Activated CD8-positive, alpha-beta T cell treated with anti-CD3 and anti-CD28 coated beads for 36 hours (primary cell): Measurements from ENCODE around the gene LEPR. TPM values are rescaled to one million over a fixed set of nuclear protein-coding genes. Genes with fewer than 3 reads are reported as not detected.
A peak's percentile ranks its signal among the peaks of the same experiment; 100 is the strongest.

Source experiments
- ATAC-seq: fragments of 200-7000 bp; cut with Tn5 transposase; one replicate; pipeline ENCODE4 v1.10.0; 2021; ENCODE audit warnings: mild to moderate bottlenecking, moderate library complexity
- CTCF ChIA-PET: fragments of 350-600 bp; sonication (Branson Sonifier 250); formaldehyde crosslinking; loops from one replicate; lab custom pipeline; 2021; ENCODE audit warnings: antibody characterized with exemption; lab: Charles Lee
- POLR2A ChIA-PET: fragments of 350-600 bp; sonication (Branson Sonifier 250); formaldehyde crosslinking; loops from one replicate; lab custom pipeline; 2021; ENCODE audit warnings: antibody characterized with exemption; lab: Charles Lee
- DNase-seq: peaks from one replicate; pipeline ENCODE4 v3.0.0-alpha.2; 2020
- H3K27ac Mint-ChIP-seq: one replicate; pipeline ENCODE4 v1.8.0; 2021; ENCODE audit warnings: mild to moderate bottlenecking, mixed read lengths
- H3K27me3 Mint-ChIP-seq: one replicate; pipeline ENCODE4 v1.8.0; 2021; ENCODE audit warnings: mixed read lengths
- H3K36me3 Mint-ChIP-seq: one replicate; pipeline ENCODE4 v1.8.0; 2021; ENCODE audit warnings: low read depth, mixed read lengths
- H3K4me1 Mint-ChIP-seq: one replicate; pipeline ENCODE4 v1.8.0; 2021; ENCODE audit warnings: low read depth, mixed read lengths
- H3K4me3 Mint-ChIP-seq: one replicate; pipeline ENCODE4 v1.8.0; 2021; ENCODE audit warnings: mild to moderate bottlenecking, moderate library complexity, mixed read lengths
- H3K9me3 Mint-ChIP-seq: one replicate; pipeline ENCODE4 v1.8.0; 2021; ENCODE audit warnings: mixed read lengths
- intact Hi-C: fragments of 100-400 bp; cut with micrococcal nuclease; formaldehyde crosslinking; loops from one replicate; pipeline ENCODE4 v1.10.0; 2022
- total RNA-seq, 2 experiments: library from RNA; stranded (reverse); gene quantifications; one replicate each; pipeline ENCODE4 v1.2.3, GENCODE V29; 2021
- TF ChIP-seq, protein P1 (sequence below): fragments of 200-600 bp; IDR thresholded peaks from one replicate; pipeline ENCODE4 v1.8.0; 2022; ENCODE audit warnings: antibody characterized with exemption, mild to moderate bottlenecking

The LEPR gene
- total RNA-seq, 2 experiments from 2014 or later = 3.0 TPM

DNA sequence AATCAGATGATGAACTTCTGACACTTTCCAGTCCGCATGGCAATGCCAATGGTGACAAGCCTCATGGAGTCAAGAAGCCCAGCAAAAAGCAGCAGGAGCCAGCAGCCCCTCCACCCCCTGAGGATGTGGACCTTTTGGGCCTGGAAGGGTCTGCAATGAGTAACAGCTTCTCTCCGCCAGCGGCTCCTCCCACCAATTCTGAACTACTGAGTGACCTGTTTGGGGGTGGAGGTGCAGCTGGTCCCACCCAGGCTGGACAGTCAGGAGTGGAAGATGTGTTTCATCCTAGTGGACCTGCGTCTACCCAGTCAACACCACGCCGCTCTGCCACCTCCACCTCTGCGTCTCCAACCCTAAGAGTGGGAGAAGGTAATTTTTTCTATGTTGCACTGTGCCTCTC lies 28.0 kb upstream of the LEPR start:
- ChIA-PET CTCF (interaction anchor here (1.4 kb wide), 1 partner anchor 29 kb away, joined by 3 read pairs; no protein-coding TSS in a partner anchor), POLR2A (interaction anchor here (2.1 kb wide), 1 partner anchor 27 kb away, joined by 9 read pairs; the partner anchor contains the start of genes LEPR and LEPROT)
- no peak overlapping the region for H3K4me3 Mint-ChIP-seq
- intact Hi-C loops = no loop called here
- ATAC-seq (no peak), DNase-seq (no peak)
- peaks cover 2% of the 10 kb centered on the region for H3K36me3 Mint-ChIP-seq
- H3K27ac Mint-ChIP-seq = peak overlapping the region; percentile 64
- TF ChIP-seq, protein P1, sequence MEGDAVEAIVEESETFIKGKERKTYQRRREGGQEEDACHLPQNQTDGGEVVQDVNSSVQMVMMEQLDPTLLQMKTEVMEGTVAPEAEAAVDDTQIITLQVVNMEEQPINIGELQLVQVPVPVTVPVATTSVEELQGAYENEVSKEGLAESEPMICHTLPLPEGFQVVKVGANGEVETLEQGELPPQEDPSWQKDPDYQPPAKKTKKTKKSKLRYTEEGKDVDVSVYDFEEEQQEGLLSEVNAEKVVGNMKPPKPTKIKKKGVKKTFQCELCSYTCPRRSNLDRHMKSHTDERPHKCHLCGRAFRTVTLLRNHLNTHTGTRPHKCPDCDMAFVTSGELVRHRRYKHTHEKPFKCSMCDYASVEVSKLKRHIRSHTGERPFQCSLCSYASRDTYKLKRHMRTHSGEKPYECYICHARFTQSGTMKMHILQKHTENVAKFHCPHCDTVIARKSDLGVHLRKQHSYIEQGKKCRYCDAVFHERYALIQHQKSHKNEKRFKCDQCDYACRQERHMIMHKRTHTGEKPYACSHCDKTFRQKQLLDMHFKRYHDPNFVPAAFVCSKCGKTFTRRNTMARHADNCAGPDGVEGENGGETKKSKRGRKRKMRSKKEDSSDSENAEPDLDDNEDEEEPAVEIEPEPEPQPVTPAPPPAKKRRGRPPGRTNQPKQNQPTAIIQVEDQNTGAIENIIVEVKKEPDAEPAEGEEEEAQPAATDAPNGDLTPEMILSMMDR = no peak
- no peaks in the 10 kb centered on the region for H3K27me3 Mint-ChIP-seq
- H3K9me3 Mint-ChIP-seq = no peaks in the 10 kb centered on the region
- H3K4me1 Mint-ChIP-seq = peaks cover 50% of the 10 kb centered on the region

DNA sequence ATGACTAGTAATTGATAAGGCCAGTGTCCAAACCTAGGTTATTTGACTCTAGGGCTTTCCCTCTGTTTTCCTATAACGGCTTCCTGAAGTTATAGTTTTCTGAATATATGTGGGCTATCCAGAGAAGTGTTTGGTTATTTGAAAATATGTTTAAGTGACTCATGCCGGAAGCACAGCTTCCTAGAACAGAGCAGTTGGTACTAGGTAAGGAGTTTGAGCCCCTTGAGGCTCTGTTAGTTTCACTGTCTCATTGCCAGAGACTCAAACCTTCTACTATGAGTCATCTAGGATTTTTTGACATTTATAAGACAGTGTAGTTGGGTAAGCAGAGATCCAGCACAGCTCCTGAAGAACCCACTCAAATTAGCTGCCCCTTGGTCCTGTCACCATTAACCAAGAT lies 27.1 kb upstream of the LEPR start:
- Mint-ChIP-seq H3K4me1 (peaks cover 55% of the 10 kb centered on the region), H3K36me3 (peaks cover 2% of the 10 kb centered on the region), H3K9me3 (no peaks in the 10 kb centered on the region), H3K27ac (peak overlapping the region; percentile 55), H3K27me3 (no peaks in the 10 kb centered on the region), H3K4me3 (no peak overlapping the region)
- CTCF ChIA-PET = interaction anchor here (0.9 to 3.3 kb wide), 6 partner anchors 10 to 46 kb away, joined by 3 to 17 read pairs (median 3); partner anchors contain the start of genes LEPR and LEPROT
- TF ChIP-seq, protein P1 = no peak
- ATAC-seq (peak; percentile 94), DNase-seq (peak; percentile 58)
- intact Hi-C loops = no loop called here
- POLR2A ChIA-PET = interaction anchor here (2.1 kb wide), 1 partner anchor 26 kb away, joined by 9 read pairs; the partner anchor contains the start of genes LEPR and LEPROT

DNA sequence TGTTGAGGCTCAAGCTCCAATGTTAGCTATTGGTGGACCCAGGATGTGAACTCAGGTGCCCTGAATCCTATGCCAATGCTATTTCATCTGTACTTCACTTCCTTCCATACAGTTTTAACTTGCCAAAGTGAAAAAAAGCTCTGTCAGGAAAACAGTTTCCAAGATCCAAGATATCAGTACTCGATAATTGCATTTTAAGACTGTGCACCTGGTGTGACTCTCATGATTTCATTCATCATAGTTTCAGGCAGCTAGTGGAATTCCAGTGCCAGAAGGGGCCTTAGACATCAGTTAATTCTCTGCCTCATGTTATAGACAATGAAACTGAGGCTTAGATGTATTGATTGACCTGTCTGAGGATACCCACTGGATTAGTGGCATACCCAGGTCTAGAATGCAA lies 26.5 kb upstream of the LEPR start:
- POLR2A ChIA-PET = interaction anchor here (0.7 to 2.1 kb wide), 2 partner anchors 26 to 1110 kb away, joined by 3 to 9 read pairs; partner anchors contain the start of genes LEPR and LEPROT
- CTCF ChIA-PET = interaction anchor here (0.9 to 3.3 kb wide), 6 partner anchors 10 to 47 kb away, joined by 3 to 17 read pairs (median 3); partner anchors contain the start of genes LEPR and LEPROT
- no peak overlapping the region for H3K4me3 Mint-ChIP-seq
- H3K9me3 Mint-ChIP-seq = no peaks in the 10 kb centered on the region
- H3K36me3 Mint-ChIP-seq = peaks cover 2% of the 10 kb centered on the region
- peaks cover 54% of the 10 kb centered on the region for H3K4me1 Mint-ChIP-seq
- intact Hi-C loops = no loop called here
- DNase-seq = no peak
- ATAC-seq = no peak
- no peaks in the 10 kb centered on the region for H3K27me3 Mint-ChIP-seq
- TF ChIP-seq, protein P1 = no peak
- peak overlapping the region; percentile 55 for H3K27ac Mint-ChIP-seq

DNA sequence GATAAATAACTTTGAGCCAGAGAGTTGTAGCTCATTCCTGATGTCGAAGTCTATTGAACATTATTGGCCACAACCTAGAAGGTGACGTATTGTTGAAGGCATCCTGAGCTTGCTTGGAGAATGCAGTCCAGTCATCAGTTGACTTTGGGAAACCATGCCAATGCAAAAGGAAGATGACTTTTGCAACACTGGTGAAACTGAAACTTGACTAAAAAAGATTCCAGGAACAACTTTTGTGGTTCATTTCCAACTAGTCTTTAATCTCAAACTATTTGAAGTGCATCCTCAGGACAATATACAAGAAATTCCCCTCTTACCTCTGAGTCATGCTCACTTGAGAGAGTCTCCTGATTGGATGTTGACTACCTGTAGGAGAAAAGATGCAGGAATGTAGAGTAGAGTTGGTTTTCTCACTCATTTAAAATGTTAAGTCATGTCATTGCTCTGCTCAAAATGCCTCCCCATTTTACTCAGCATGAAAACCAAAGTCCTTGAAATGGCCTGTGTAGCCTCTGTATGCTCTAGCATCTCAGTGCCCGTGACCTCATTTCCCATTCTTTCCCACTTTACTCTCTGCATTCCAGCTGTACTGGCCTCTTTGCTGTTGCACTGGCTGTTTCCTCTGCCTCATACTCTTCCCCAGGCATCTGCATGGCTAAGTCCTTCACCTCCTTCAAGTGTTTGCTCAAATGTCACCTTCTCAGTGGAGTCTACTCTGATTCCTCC lies 24.4 kb upstream of the LEPR start:
- TF ChIP-seq, protein P1 = no peak
- ChIA-PET CTCF (interaction anchor here (3.3 kb wide), 1 partner anchor 23 kb away, joined by 17 read pairs; the partner anchor contains the start of genes LEPR and LEPROT), POLR2A (no interaction called here)
- Mint-ChIP-seq H3K27ac (peak overlapping the region; percentile 44), H3K4me1 (peaks cover 46% of the 10 kb centered on the region), H3K36me3 (peaks cover 2% of the 10 kb centered on the region), H3K27me3 (no peaks in the 10 kb centered on the region), H3K4me3 (no peak overlapping the region), H3K9me3 (no peaks in the 10 kb centered on the region)
- intact Hi-C loops = no loop called here
- DNase-seq (no peak), ATAC-seq (peak; percentile 47)

DNA sequence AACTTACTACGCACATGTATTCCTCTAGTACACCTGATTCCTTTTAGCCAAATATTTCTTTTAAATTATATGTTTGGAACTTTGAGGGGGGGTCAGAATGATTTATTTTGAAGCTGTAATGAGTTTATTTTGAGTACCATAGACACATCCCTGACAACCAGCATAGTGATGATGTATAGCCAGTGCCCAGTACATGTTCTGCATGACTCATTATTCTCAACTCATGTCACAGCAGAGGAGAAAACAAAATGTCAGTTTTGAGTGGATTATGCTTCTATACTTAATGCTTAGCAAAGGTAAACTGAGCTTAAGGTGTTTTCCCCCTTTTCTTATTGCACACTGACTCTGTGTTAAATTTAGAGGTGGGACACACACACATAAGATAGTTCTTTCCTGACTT lies 22.4 kb upstream of the LEPR start:
- DNase-seq (no peak), ATAC-seq (peak; percentile 17)
- POLR2A ChIA-PET = interaction anchor here (1.2 kb wide), 1 partner anchor 26 kb away, joined by 4 read pairs; no protein-coding TSS in a partner anchor
- H3K9me3 Mint-ChIP-seq = no peaks in the 10 kb centered on the region
- H3K27me3 Mint-ChIP-seq = peaks cover under 1% of the 10 kb centered on the region
- TF ChIP-seq, protein P1 = no peak
- no peak overlapping the region for H3K27ac Mint-ChIP-seq
- H3K4me3 Mint-ChIP-seq = no peak overlapping the region
- intact Hi-C loops = no loop called here
- peaks cover 42% of the 10 kb centered on the region for H3K4me1 Mint-ChIP-seq
- H3K36me3 Mint-ChIP-seq = no peaks in the 10 kb centered on the region
- CTCF ChIA-PET = no interaction called here
